GM19240 (cell line): Measurements from ENCODE around the gene UGT8.
A peak's percentile ranks its signal among the peaks of the same experiment; 100 is the strongest.
"Not testable (repeated sequence)": the region's sequence is repeated elsewhere in the genome, so short reads cannot be mapped to it uniquely, and the experiment has no call there.

ENCODE experiments used
- DNase-seq: peaks from one replicate; pipeline ENCODE4 v3.0.0; 2011; ENCODE audit warnings: low spot score; ENCODE audit not compliant: insufficient read length

UGT8 gene, protein sequence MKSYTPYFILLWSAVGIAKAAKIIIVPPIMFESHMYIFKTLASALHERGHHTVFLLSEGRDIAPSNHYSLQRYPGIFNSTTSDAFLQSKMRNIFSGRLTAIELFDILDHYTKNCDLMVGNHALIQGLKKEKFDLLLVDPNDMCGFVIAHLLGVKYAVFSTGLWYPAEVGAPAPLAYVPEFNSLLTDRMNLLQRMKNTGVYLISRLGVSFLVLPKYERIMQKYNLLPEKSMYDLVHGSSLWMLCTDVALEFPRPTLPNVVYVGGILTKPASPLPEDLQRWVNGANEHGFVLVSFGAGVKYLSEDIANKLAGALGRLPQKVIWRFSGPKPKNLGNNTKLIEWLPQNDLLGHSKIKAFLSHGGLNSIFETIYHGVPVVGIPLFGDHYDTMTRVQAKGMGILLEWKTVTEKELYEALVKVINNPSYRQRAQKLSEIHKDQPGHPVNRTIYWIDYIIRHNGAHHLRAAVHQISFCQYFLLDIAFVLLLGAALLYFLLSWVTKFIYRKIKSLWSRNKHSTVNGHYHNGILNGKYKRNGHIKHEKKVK

DNA sequence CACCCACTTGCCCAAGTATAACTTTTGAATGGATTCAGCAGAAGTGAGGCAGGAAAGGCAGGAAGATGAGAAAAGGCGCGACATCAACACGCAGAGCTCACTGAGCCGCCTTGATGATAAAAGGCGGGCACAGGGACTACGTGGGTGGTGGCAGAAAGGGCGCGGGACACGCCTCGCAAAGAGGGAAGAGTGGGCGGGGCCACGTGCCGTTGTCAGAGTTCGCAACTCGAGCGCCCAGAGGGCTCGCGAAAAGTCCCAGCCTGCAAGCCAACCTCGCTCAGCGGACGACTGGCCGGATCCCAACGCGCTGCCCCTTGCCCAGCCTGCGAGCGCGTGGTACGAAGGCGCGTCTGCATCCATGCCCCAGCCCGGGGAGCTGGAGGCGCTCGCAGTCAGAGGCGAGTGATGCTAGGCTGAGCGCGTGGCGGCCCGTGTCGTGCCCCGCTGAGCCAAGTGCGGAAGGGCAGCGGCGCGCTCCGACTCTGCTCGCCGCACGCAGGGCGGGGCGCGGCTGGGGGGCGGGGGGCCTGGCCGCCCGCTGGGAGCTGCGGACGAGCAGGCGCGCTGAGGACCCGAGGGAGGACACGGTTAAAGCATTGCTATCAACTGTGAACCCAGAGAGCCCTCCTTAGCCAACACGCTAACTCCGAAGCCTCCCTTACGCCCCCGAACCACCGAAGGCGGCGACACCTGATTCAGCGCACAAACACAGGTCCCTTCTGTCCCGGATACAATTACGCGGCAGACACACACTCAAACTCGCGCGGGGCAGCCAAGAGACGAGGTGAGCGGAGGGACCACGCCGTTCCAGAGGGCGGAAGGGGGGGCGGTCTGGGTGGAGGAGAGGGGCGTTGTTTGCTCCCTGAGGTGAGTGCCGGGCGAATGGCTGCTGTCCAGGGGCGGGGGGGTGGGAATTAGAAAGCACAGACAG lies at the start of gene UGT8:
TSS of gene UGT8 (plus strand) at position 617 of the 931 bp plus-strand sequence. CDS start 24,074 bp downstream, outside the sequence.
- DNase-seq: peak; percentile 8

DNA sequence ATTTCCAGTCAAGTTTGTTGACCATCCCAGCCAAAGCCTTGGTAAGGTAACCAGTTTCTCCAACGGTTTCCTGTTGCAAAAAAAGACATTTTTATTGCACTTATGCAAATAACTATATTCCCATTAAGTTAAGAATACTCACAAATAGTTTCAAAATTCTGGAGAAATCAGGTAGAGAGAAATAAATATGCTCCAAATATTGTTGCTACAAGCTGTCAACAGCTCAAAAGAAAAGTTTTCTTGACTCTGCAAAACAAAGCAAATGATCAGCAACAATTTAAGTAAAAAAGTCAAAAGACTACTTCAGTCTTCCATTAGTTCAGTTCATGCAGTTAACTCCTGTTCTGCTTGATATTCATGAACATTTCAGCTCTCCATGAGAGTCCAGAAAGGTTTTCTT lies 49.0 kb upstream of the UGT8 start:
- no peak for DNase-seq

DNA sequence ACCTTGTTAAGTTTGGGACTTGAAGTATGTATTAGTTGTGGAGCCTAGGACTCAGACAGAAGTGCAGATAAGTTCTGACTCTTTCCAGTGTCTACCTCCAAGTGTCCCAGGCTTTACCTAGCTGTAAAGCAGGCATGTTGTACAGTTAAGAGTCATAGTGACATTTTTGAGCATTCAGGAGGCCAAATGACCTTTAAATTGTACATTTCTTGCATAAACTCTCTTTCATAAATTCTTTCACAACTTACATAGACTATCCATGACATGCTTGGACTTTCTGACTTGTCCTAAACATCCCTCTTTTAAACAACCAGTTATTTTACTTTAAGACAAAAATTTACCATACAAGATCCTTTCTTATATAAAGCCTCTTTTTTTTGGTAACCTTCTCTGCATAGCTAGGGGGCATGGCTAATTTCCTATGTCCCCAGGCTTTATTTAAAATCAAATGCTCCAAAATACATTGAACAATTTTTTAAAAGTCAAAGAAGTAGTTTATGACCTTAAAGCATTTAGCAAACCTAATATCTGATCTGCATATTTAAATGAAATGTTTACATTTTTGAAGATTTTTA lies 40.1 kb upstream of the UGT8 start:
- no peak for DNase-seq

DNA sequence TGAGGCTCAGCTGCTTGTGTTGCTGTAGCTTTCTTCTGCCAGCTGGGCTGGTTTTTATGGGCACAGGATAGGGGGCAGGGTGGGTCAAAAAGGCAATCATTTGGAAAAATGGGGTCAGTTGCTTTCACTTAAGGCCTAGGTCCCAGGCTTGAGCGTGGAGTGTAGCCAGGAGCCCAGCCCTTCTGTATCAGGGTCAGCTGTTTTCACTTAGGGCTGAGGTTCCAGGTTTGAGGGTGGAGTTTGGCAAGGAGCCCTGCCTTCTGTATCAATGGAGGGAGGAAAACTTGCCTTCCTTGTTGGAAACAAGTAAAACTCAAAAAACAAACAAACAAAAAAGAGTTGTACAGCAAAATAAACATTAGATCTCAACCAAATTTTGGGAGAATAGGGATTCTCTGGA lies 37.0 kb upstream of the UGT8 start:
- DNase-seq: no peak

DNA sequence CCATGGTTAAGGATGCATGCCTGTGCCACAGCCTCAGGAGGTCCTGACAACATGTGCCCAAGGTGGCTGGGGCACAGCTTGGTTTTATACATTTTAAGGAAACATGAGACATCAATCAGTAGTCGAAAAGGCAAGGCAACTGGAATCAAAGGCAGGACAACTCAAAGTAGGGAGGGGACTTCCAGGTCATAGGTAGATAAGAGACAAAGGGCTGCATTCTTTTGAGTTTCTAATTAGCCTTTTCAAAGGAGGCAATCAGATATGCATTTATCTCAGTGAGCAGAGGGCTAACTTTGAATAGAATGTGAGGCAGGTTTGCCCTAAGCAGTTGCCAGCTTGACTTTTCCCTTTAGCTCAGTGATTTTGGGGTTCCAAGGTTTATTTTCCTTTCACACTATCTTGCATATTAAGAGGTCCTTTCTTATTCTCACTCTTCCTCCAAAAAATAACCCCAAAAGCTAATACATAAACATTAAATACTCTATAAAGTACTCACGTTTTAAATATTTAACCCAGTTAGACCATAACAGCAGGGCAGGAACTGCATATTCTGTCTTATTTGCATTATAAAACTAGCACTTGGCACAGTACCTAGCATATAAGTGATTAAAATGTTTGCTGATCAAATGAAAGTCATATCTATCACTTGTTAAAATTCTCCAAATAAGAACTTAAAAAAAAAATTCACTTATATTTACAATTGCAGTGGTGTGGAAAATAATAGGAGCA lies 36.3 kb upstream of the UGT8 start:
- DNase-seq: no peak

DNA sequence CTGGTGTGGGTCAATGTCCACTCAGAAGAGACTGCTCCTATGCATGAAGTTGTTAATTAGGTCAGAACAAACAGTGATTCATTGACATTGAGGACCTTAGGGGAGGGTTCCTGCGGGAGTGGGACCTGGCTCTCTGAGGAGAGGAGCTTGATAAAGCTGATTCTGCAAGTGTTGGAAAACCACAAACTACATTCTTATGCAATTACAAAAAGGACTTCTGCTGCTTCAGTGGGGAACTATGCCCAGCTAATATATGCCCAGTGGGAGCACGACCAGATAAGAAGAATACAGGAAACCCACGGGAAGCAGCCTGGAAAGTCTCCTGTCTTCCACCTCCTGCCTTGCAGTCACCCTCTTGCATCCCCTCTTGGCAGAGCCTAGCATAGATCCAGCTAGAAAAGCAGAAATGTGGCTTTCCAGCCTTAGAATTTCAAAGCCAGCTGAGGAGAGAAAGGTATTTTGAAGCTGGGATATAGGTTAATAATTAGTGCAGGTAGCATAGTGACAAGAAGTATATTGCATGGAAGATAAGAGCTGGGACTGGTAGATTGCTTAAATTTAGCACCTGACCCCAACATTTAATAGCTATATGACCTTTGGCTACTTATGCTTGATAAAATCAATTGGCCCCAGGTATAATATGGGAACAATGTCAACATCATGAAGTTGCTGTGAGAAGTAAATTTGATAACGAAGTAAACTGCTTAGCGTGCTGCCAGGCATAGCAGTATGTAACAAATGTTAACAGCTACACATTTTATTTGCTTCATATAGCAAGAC lies 34.9 kb upstream of the UGT8 start:
- no peak for DNase-seq

DNA sequence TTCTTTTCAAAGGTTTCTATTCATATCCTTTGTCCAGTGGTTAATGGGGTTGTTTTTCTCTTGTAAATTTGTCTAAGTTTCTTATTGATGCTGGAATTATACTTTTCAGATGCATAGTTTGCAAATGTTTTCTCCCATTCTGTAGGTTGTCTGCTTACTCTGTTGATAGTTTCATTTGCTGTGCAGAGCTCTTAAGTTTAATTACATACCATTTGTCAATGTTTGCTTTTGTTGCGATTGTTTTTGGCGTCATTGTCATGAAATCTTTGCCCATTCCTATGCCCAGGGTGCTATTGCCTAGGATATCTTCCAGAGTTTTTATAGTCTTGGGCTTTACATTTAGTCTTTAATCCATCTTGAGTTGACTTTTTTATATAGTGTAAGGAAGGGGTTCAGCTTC lies 21.2 kb upstream of the UGT8 start:
- DNase-seq: no peak

DNA sequence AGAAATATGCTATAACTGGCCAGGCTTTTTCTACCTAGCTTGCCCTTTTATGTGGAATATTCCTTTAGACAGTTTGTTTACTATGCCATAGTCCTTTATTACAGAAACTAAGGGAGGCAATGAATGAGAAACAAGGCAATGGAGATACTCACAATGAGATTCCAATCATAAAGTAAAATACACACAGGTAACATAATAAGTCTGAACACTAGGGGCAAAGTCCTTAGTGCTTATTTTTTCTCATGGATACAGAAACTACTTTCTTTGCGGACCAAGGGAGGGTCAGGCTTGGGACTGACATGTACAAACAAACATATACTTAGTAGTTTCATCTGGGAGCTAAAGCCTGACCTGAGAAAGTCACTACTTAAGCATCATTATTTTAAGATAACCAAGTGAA lies 16.0 kb upstream of the UGT8 start:
- DNase-seq: no peak

DNA sequence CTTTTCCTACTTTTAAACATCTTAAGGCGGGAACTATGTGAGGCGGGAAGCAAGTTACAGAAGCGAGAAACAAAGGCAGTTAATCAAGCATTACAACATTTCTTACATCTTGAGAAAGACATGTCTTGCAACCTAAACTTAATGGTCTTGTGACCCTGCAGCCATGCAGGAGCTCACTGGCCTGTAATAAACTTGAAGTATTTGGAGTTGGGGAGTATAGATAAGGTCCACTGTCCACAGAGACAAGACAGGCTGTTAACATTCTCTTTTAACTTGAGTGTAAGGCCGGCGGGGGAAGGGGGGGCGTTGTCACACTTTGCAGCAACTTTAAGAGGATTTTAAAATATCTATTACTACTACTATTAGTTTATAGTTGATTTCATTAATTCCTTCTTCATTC lies 10.3 kb upstream of the UGT8 start:
- no peak for DNase-seq

DNA sequence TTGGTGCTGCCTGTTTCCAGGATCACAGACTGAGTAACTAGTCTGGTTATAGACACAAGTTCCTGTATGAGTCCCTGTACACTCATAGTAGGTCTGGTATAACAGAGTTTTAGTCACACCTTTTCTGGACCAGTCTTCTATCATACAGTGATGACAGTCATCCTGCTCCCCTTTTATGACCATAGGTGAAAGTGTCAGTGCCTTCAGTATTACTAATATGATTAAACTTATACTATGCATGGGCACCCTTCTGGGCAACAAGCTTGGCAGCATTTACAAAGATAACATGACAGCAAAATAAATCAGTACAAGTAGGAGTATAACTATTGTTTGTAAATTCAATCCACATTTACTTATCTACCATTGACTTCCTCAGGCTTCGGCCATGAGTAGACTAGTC lies 8.2 kb upstream of the UGT8 start:
- DNase-seq: not testable (repeated sequence)

DNA sequence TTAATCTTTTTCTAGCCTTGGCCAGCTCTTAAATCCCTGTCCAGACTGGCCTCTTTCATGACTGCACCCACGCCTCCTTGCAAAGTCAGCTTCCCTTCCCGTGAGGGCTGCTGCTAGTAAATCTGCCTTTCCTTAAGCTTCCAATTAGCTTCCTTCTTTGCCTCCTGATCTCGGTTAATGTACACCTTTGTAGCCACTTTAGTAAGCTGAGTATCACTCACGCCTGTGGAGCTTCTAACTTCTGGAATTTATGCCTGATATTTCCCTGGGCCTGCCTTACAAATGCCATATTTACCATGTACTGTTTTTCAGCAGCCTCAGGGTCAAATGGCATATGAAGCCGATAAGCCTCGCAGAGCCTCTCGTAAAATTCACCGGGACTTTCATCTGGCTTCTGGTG lies 5.1 kb upstream of the UGT8 start:
- no peak for DNase-seq

DNA sequence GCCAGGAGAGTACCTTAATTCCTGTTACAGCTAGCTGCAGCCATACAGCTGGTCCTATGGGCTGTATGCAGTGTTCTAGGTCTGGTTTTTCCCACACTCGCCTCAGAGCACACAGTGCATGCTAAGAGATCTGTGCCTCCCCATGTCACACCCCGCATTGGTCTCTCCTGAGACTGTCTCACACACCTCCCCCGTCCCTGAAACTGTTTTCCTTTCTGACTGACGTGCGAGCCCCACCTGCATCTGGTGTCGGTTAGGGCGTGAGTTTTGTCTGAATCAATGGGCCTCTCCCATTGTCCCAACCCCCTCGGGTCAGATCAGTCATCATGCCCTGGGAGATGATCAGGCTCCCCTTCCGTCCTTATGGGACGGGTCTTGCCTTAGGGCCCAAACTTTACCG lies 3.4 kb upstream of the UGT8 start:
- no peak for DNase-seq

DNA sequence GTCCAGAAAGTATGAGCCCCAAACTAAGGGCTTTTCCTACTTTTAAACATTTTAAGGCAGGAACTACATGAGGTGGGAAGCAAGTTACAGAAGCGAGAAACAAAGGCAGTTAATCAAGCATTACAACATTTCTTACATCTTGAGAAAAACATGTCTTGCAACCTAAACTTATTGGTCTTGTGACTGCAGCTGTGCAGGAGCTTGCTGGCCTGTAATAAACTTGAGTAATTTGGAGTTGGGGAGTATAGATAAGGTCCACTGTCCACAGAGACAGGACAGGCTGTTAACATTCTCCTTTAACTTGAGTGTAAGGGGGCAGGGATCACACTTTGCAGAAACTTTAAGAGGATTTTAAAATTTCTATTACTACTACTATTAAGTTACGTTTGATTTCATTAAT lies 2.7 kb upstream of the UGT8 start:
- no peak for DNase-seq

DNA sequence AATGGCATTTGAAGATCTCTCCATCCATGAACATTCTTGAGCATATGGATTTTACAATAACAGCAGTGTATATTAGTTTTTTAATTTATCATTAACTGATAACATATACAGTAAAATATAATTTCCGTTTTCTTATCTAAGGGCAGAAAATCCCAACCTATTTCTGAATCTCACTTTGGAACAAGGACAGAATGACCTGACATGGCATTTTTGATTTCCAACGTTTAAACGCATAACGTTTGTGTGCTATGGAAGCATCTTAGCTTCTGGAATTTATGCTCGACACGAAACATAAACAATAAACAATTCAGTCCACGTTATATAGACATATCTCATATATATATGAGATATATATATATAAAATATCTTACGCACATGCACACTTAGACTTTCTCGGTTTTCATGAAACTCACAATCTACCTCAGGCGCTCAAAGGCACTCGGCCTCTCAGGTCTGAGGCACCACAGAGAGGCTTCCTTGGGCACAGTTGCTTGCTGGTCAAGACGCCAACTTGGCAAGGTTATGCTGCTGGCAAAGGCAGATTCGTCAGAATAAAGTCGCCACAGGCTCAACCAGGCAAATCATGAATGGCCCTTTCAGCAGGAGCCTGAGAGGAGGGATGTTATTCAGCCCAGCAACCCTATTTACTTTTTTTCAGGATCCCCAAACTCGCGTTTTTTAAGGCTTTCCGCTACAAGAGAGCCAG lies 1.0 kb upstream of the UGT8 start:
- DNase-seq: no peak

DNA sequence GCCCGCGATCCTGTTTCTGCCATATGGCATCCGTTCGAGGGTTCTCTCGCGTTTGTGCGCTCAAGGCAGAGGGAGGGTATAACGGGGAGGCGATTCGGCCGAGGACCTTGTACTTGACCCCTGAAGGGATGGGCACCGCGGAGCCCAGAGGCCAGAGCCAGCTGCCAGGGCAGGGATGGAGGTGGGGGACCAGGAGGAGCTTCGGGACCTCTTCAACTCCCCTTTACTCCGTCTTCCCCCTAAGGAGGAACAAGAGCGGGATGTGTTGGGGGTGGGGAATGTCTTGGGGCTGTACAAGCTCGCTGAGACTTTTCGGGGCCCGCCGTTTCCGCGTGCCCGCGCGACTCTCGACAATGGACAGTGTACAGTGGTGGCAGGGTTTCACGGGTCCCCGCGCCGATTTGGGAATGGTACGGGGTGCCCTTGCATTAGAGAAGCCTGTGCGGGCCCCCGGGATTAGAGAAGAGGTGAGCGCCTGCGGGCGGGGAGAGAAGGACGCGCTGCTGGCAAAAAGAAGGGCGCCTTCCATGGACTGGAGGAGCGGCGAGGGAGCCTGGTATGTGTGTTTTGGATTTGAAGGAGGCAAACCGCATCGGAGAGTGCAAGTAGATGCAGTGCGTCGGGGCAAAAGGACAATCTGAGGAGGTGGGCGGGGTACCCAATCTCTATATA lies 760 bp downstream of the UGT8 start:
- DNase-seq: no peak

DNA sequence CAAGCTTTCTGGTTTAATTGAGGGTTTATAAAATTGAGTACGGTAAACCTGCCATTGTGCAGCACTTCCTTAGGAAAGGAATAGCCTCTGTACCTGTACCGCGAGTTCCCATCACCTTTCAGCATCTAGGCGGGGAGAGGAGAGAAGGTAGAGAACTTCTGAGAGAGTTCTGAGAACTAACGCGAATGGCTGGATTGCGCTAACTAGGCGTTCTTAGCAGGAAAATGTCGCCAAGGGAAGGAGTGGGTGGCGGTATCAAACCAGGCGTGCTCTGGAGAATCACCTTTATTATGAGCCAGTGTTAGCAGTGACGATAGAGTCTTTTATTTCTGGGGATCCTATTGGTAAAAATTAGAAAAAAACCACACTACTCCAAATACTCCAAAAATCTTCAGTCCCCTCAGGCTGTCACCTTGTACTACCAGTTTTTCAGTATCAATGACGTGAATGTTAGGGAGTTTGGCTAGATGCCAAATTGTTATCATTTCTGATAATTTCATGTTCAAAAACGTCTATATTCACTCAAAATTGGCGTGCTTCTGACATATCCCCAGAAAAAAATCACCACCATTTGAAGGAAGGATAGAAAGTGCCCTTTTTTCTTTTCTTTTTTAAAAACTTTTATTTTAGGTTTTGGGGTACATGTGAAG lies 1.4 kb downstream of the UGT8 start:
- DNase-seq: no peak

DNA sequence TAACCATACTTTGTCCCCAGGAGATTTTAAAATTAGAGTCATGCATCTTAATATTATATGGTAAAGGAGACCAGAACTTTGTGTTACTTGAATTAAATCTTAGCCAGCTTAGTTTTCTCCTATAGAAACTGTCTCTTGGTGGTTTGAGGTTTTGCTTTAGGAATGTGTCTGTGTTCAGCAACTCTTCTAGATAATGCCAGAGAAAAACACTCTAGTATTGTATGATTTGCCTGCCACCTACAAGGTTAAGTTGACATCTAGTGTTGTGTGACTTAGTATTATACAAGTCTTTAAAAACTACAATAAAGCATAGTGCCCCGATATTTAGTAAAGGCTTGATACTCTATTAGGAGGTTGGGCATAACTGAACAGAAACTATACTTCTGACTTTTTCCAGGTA lies 2.1 kb downstream of the UGT8 start:
- DNase-seq: no peak

DNA sequence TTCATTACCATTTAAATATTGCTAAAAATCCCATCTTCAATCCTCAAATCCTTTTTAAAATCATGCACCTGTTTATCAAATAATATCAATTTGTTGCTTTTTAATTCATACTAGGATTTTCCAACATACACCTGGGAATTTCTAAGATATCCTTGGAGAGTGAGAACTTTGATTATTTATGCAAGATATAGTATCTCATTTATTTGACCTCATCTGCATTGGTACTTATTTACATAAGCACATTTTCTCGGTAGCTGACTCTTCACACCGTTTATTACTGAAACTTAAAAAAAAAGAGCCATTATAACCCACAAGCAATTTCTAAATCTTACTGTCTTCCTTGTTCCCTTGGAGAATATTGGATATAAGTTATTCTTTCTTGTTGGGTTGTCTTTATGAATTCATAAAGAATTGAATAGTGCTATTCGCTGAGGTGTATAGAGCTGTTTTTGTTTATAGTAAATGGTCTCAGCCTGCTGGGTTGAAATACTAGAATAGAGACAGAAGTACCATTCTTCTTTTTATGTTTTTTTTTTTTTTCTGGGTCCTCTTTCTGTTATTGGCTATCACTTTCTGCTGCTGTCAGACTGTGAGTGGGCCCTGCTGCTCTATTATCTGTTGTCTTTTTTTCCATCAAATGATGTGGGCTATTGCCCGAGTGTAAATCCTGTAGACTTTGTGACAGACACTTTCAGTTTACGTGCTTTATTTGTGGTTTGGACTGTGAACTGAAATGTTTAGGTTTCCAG lies 2.9 kb downstream of the UGT8 start:
- DNase-seq: no peak
